ENCODE data around the gene PROX2. TPM values are rescaled to one million over a fixed set of nuclear protein-coding genes. Genes with fewer than 3 reads are reported as not detected.

The PROX2 gene
- total RNA-seq, 1 experiment from 2014 or later: not detected

DNA sequence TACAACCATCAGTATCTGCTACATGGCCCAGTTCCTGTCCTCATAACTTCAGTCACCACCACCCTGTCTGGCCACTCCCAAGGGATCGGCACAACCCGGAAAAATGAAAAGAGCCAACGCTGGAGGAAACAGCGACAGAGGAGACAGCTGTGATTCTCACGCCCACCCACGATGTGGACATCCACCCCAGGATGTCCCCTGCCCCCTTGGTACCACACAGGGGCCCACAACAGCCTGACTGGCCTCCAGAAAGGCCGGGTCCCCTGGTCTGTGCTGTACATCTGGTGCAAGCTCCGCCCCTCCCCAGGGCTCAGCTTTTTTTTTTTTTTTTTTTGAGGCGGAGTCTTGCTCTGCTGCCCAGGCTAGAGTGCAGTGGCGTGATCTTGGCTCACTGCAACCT is 34.6 kb upstream of the PROX2 start:
- Histone ChIP-seq H2AFZ (ENCODE audit: low read length) (no peak overlapping the region), H3K27ac (ENCODE audit: low read length) (no peak overlapping the region), H3K79me2 (ENCODE audit: low read length) (no peaks in the 10 kb centered on the region), H3K4me3 (ENCODE audit: low read length) (no peak overlapping the region), H3K9me3 (ENCODE audit: low read length) (no peaks in the 10 kb centered on the region), H3F3A (ENCODE audit: low read length, unreplicated experiment) (no peaks in the 10 kb centered on the region), H3K36me3 (ENCODE audit: low read depth, low read length) (no peaks in the 10 kb centered on the region), H3K4me1 (ENCODE audit: insufficient read depth, low read length) (no peaks in the 10 kb centered on the region), H3K9me2 (replicated peaks; ENCODE audit: low read length) (no peaks in the 10 kb centered on the region), H4K20me1 (ENCODE audit: low read length) (no peaks in the 10 kb centered on the region), H3K9ac (ENCODE audit: low read length) (no peak overlapping the region), H3K27me3 (ENCODE audit: low read length) (no peaks in the 10 kb centered on the region), H3K4me2 (ENCODE audit: low read length) (no peak overlapping the region)
- DNase-seq (no peak), ATAC-seq (no peak)
- POLR2A ChIA-PET (ENCODE audit: unreplicated experiment): no interaction called here
- TF ChIP-seq EZH2phosphoT487 (IDR thresholded peaks at IDR 0.05; ENCODE audit: borderline replicate concordance, low read length): no peak
- no peak for TF ChIP-seq CTCF (conservative IDR thresholded peaks at IDR 0.05; ENCODE audit: low read depth, low read length)
- CTCF ChIA-PET: no interaction called here
- intact Hi-C loops (cut with micrococcal nuclease): no loop called here
- BruUV-seq (replicated peaks): no TSS peak

GRCh38 chr14:74909911-74910310 is 34.0 kb upstream of the PROX2 start:
- ATAC-seq: no peak
- Histone ChIP-seq H3K27ac (ENCODE audit: low read length) (no peak overlapping the region), H3K9me3 (ENCODE audit: low read length) (no peaks in the 10 kb centered on the region), H3K79me2 (ENCODE audit: low read length) (no peaks in the 10 kb centered on the region), H4K20me1 (ENCODE audit: low read length) (no peaks in the 10 kb centered on the region), H3K36me3 (ENCODE audit: low read depth, low read length) (no peaks in the 10 kb centered on the region), H3K4me1 (ENCODE audit: insufficient read depth, low read length) (no peaks in the 10 kb centered on the region), H3K9me2 (replicated peaks; ENCODE audit: low read length) (no peaks in the 10 kb centered on the region), H3K4me3 (ENCODE audit: low read length) (no peak overlapping the region), H3K27me3 (ENCODE audit: low read length) (no peaks in the 10 kb centered on the region), H3K9ac (ENCODE audit: low read length) (no peak overlapping the region), H3K4me2 (ENCODE audit: low read length) (no peak overlapping the region), H3F3A (ENCODE audit: low read length, unreplicated experiment) (no peaks in the 10 kb centered on the region), H2AFZ (ENCODE audit: low read length) (no peak overlapping the region)
- CTCF ChIA-PET: no interaction called here
- no peak for DNase-seq
- intact Hi-C loops (cut with micrococcal nuclease): no loop called here
- POLR2A ChIA-PET (ENCODE audit: unreplicated experiment): no interaction called here
- BruUV-seq (replicated peaks): no TSS peak
- TF ChIP-seq EZH2 (IDR thresholded peaks at IDR 0.05; ENCODE audit: low read length, unreplicated experiment): no peak
- no peak for TF ChIP-seq EZH2phosphoT487 (IDR thresholded peaks at IDR 0.05; ENCODE audit: borderline replicate concordance, low read length)
- no peak for TF ChIP-seq CTCF (conservative IDR thresholded peaks at IDR 0.05; ENCODE audit: low read depth, low read length)

DNA sequence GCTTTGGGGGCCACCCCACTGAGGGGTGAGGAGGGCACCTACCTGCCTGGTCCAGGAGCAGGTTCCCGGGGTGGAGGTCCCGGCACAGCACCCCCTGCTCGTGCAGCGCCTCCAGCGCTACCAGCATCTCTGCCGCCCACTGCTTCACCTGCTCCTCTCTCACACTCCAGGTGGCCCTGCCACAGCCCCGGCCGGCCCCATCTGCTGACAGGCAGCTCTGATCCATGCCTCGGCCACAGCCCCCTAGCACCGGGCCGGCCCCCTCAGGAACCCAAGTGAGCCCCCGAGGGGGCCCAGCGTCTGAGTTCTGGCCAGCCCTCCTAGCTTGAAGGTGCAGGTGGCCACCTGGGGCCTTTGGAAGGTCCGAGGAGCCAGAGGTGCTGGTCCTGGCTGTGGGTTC is 33.6 kb upstream of the PROX2 start:
- H3K79me2 ChIP-seq (ENCODE audit: low read length): no peaks in the 10 kb centered on the region
- no TSS peak for BruUV-seq (replicated peaks)
- CTCF ChIA-PET: no interaction called here
- no peak overlapping the region for H2AFZ ChIP-seq (ENCODE audit: low read length)
- TF ChIP-seq CTCF (conservative IDR thresholded peaks at IDR 0.05; ENCODE audit: low read depth, low read length) (no peak), EZH2phosphoT487 (IDR thresholded peaks at IDR 0.05; ENCODE audit: borderline replicate concordance, low read length) (no peak), EZH2 (IDR thresholded peaks at IDR 0.05; ENCODE audit: low read length, unreplicated experiment) (no peak)
- H3K4me2 ChIP-seq (ENCODE audit: low read length): no peak overlapping the region
- POLR2A ChIA-PET (ENCODE audit: unreplicated experiment): no interaction called here
- no peaks in the 10 kb centered on the region for H3K4me1 ChIP-seq (ENCODE audit: insufficient read depth, low read length)
- H3K27ac ChIP-seq (ENCODE audit: low read length): no peak overlapping the region
- H3K27me3 ChIP-seq (ENCODE audit: low read length): no peaks in the 10 kb centered on the region
- DNase-seq (no peak), ATAC-seq (no peak)
- H3K9ac ChIP-seq (ENCODE audit: low read length): no peak overlapping the region
- H3K36me3 ChIP-seq (ENCODE audit: low read depth, low read length): 0 out of 2 replicates have a peak, but pooled peaks cover 3% of the 10 kb centered on the region
- H3F3A ChIP-seq (ENCODE audit: low read length, unreplicated experiment): no peaks in the 10 kb centered on the region
- no peaks in the 10 kb centered on the region for H3K9me3 ChIP-seq (ENCODE audit: low read length)
- intact Hi-C loops (cut with micrococcal nuclease): no loop called here
- no peaks in the 10 kb centered on the region for H3K9me2 ChIP-seq (replicated peaks; ENCODE audit: low read length)
- no peaks in the 10 kb centered on the region for H4K20me1 ChIP-seq (ENCODE audit: low read length)
- H3K4me3 ChIP-seq (ENCODE audit: low read length): no peak overlapping the region
